Measurements from ENCODE around the gene TNXB.
A peak's percentile ranks its signal among the peaks of the same experiment; 100 is the strongest.
"Not testable (repeated sequence)": the region's sequence is repeated elsewhere in the genome, so short reads cannot be mapped to it uniquely, and the experiment has no call there.

Gene TNXB

DNA sequence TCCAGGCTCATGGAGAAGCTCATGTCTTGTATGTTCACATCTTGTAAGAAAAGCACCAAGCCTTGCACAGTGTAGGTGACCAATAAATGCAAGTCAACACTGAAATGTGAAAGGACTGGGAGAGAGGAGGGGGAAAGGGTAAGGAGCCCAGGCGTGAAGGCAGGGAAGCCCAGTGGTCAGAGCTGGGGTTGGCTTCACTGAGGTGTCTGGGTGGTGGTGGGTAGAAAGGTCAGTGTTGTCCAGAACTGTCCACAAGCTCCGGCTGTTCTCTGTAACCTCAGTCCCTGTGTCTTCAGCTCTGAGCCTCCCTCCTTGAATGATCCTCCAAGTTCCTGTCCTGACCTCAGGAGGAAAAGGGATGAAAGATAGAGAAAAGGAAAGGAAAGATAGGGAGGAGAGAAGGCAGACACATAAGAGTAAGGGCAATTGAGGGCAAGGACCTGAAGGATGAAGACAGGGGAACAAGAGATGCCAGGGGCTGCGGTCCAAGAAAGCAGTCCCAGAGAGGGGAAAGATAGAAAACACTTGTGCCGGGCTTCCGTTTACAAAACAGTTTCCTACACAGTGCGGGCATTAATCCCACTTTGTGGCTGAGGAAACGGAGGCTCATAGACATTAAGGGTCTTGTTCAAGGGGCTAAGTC lies 2.4 kb upstream of the TNXB start:
- DNase-seq, result no peak

DNA sequence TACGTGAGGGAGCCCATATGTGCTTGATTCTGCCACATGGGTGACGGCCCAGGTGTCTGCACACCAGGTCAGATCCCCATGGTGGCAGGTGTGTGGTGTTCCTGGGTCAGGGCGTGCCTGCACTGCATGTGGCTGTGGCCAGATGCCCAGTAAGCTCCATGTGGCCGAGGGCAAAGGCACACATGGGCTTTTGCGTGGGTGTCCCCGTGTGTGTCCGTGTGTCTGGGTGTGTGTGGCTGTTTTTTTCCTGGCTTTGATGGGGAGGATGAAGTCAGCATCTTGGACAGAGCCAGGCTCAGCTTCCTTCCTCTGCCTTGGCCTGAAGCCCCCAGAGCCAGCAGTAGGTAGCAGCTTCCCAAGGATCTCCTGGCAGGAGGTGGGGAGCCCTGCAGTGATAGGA lies 1.5 kb upstream of the TNXB start:
- DNase-seq, result no peak

DNA sequence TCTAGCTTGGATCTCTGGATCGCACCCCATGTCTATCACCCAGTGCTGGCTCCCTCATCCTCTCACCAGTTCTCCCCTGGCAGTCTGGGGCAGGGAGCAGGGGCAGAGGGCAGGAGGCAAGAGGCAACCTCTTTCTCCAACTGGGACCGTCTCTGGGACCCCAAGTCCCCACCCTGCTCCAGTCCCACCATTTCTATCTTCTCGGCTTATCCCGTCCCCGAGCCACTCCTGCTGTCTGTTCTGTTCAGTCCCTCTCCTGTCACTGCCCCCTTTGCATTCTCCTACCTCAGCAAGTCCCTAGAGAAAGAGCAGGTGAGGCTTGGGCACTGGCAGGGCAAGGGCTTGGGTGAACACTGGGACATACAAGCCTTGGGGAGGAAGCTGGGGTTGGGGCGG lies 625 bp upstream of the TNXB start:
- no peak for DNase-seq

DNA sequence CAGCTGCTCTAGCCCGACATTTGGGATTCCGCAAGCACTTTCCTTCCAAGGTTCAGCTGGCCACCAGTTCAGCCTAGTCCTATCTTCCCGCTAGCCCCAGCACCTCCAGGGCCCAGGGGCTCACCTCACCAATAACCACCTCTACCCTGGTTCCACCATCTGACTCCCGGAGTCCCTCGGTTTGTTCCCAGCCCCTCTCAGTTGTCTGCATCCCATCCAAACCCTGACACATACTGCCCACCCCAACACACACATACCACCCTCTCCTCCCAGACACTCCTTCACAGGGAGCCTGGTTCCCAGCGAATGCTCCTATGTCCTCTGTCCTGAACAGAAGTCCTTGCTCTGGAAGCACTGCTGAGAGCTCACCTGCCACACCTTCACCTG lies 418 bp downstream of the TNXB start:
- no peak for DNase-seq

DNA sequence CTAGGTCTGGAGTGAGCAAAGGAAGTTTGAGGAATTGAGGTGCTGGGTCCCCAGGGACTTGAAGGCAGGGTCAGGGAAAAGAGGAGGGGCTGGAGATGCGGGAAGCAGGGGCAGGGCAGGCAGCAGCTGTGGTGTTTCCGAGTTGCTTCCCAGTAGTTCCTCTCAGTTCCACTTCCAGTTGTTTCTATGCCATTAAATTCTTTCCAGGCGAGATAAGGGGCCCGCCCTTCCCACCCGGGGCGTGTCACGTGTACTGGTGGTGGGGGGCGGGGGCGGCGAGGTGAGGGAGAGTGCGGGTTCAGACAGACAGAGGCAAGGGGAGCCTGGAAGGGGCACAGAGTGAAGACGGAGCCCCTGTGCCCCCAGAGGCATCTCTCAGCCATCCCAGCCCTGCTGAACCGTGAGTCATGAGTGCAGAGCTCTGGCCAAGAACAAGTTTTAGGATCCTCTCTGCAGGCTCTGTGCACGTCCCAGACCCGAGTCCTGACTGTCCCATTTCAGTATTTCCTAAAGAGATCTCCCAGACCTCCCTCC lies 977 bp downstream of the TNXB start:
- DNase-seq, result no peak

DNA sequence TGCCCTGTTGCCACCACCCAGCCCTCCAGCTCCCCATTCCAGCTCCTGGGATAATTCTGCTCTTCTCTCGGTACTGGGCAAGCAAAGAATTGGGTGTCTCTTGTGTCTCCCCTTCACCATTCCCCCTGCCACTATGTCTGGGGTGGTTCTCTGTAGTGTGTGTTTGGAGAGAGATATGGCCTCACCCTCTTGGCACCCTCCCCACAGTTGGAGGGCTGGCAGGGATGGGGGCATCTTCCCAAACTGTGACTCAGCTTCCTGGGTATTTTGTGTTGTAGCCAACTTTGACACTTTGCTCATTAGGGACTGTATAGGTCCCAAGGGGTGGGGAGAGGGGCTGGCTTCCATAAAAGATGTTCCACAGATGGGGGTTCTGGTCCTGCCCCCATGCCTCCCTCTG lies 1.7 kb downstream of the TNXB start:
- no peak for DNase-seq

DNA sequence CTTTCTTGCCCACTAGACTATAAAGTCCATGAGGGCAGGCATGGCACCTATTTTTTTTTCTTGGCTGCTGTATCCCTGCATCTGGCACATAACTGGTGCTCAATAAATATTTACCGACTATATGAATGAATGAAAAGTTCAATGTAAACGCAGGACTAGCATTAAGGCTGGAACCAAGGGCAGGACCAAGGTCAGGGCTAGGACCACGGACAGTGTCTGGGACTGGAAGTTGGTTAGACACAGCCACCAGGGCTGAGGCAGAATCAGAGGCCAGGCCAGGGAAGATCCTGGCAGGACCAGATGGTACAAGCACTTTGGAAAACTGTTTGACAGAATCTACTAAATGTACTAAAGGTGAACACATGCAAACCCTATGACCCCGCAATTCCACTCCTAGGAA lies 3.7 kb downstream of the TNXB start:
- no peak for DNase-seq

DNA sequence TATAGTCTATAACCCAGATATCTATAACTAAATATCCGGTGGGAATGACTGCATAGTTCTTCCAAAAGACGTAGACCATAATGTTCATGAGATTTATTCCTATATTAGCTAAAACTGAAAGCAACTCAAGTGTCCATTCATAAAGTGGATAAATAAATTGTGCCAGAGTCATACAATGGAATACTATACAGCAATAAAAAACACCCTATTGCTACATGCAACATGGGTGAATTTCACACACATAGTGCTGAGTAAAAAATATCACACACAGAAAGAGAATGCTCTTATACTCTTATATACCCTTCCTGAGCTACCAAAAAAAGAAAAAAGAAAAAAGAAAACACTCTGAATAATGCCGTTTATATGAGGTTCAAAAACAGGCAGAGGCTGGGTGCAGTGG lies 6.9 kb downstream of the TNXB start:
- DNase-seq, result no peak

DNA sequence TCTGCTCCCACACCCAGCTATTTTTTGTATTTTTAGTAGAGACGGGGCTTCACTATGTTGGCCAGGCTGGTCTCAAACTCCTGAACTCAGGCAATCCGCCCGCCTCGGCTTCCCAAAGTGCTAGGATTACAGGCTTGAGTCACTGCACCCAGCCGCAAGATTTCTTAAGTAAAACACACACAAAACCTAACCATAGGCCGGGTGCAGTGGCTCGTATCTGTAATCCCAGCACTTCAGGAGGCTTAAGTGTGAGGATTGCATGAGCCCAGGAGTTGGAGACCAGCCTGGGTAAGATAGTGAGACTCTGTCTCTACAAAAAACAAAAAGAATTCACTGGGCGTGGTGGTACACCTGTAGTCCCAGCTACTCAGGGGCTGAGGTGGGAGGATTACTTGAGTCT lies 8.9 kb downstream of the TNXB start:
- not testable (repeated sequence) for DNase-seq

DNA sequence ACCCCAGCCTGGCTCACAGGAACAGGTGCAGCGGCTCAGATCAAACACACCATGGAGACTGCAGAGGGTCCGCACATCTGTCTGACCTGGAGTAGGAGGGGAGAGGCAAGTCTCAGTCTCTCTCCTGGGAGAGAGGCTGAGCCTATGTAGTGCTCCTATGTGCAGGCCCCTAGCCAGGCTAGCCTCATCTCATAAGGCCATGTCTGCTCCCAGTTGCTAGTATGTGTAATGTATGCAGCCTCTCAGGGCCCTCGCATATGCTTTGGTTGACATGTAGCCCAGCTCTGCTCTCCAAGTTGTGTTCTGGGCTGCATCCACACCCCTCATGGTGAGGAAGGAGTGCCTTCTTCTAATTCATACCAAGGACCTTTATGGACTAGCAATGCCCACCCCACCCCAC lies 11.8 kb downstream of the TNXB start:
- DNase-seq, result no peak

DNA sequence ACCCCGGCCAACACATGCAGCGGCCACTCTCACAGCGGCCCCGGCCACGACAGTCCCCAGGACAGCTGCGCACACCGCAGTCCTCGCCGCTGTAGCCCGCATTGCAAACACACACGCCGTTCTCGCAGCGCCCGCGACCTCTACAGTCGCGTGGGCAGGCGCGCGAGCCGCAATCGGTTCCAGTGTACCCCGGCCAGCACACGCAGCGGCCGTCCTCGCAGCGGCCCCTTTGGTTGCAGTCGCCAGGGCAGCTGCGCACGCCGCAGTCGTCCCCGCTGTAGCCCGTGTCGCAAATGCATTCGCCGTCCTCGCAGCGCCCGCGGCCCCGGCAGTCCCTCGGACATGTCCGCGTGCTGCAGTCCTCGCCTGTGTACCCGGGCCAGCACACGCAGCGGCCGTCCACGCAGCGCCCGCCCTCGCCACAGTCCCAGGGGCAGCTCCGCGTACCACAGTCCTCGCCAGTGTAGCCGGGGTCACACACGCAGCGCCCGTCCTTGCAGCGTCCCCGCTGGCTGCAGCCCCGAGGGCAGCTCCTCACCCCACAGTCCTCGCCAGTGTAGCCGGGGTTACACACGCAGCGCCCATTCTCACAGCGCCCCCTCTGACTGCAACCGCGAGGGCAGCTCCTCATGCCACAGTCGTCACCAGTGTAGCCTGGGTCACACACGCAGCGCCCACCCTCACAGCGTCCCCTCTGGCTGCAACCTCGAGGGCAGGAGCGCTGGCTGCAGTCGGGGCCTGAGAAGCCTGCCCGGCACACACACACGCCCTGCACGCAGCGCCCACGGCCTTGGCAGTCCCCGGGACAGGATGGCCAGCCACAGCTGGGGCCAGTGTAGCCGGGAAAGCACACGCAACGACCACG lies 12.5 kb downstream of the TNXB start:
- peak; percentile 14 for DNase-seq

DNA sequence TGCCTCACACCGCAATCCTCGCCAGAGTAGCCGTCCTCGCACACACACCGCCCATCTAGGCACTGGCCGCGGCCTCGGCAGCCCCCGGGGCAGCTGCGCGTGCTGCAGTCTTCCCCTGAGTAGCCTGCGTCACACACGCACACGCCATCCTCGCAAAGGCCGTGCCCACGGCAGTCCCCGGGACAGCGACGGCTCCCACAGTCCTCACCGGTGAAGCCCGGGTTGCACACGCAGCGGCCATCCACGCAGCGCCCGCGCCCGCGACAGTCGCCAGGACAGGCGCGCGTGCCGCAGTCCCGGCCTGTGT lies 13.1 kb downstream of the TNXB start:
- no peak for DNase-seq

DNA sequence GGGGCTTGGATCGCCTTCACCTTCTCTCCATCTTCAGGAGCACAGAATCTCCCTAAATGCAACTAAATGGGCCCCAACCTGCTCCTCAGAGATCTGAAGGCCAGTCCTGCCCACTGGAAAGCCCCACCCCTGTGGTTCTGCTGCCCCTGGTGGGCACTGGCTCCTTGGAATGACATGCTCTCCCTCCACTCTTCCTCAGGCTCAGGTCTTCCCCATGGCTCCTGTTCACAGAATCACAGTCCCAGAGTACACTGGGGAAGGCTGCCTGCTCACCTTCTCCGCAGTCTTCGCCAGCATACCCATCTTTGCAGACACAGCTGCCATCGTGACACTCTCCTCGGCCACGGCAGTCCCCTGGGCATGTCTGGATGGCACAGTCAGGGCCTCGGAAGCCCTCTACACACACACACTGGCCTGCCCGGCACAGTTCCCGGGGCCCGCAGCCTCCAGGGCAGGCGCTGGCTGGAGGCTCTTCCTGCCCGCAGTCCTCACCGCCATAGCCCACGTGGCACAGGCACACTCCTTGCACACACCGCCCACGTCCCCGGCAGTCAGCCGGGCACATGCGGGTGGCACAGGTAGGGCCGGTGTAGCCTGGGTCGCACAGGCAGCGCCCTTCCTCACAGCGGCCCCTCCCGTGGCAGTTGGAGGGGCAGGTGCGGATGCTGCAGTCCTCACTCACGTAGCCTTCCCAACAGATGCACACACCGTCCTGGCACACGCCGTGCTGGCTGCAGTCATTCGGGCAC lies 13.6 kb downstream of the TNXB start:
- peak; percentile 30 for DNase-seq

DNA sequence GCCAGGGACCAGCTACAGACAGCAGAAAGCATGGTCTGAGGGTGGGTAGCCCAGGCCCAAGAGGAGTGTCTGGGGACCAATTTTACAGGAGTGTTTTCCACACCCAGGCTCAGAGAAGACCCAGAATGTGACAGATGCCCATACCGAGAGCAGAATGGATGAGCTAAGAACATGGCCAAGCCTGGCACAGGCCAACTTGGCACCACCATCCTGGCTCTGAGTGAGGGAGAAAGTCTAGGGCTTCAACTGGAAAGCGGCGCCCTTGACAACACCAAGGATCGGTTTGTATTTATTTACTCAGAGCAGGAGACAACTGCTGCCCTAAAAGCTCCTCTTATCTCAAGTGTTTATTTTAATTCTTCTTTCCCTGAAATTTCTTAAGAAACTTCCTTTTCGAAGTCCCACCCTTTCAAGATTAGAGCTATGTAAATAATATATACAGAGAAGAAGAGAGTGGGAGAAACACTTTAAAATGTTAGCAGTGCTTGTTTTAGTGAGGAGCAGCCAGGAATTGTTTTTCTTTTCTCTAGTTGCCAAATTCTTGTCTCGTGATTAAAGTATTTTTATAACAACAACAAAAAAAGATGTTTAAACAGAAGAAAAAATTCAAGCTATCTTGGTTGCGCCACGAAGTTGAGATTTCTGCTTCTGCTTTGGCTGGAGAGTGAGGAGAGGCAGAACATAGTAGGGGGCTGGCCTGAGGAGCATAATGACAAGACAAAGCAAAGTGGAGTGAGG lies 16.2 kb downstream of the TNXB start:
- no peak for DNase-seq

DNA sequence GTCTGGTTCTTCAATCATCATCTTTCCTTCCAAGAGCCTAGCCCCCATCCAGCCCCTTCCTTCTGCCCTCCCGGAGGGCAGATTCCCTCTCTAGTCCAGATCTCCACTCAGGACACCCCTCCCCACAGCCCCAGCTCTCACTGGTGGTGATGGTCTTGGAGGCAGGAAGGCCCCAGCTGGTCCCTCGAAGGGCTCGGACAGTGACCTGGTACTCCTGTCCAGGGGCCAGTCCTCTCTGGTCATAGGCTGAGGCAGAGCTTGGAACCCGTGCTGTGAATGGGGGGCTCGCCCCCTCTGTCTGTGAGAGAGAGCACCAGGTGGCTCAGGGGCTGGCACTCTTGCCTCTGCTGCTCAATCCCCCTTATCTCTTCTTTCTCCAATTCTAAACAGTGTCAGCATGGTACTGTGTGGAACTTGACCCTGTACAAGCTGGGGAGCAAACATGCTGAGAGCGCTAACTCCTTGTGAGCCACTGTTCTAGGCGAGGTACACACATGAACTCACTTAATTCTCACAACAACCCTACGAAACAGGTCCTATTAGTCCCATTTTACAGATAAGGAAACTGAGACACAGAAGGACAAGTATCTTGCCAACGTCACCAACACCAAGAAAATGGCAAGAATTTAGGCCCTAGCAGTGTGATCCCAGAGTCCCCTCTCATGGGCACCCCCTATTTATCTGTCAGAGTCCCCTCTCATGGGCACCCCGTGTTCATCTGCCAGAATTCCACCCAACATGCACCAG lies 19.9 kb downstream of the TNXB start:
- no peak for DNase-seq

DNA sequence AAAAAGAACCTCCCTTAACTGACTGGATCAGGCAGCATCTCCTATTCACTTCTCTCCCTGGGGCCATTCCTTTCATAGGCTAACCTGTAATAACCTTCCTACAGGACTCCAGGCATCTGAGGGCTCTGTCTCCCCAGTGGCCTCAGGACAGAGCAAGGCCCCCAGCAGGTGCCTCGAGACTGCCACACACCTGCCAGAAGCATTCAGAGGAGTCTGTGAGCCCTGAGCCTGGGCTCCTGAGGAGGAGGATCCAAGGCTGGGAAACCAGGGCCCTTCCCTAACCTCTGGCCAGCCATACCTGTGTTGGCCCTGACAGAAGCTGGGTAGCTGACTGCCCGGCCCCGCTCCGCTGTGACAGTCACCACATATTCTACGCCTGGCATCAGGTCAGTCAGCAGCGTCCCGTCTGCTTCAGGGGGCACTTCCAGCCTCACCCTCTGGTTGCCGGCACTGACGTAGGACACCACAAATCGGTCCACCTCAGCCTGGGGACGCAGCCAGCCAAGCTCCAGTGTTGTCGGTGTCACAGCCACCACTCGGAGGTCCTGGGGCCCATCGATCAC lies 20.6 kb downstream of the TNXB start:
- no peak for DNase-seq

DNA sequence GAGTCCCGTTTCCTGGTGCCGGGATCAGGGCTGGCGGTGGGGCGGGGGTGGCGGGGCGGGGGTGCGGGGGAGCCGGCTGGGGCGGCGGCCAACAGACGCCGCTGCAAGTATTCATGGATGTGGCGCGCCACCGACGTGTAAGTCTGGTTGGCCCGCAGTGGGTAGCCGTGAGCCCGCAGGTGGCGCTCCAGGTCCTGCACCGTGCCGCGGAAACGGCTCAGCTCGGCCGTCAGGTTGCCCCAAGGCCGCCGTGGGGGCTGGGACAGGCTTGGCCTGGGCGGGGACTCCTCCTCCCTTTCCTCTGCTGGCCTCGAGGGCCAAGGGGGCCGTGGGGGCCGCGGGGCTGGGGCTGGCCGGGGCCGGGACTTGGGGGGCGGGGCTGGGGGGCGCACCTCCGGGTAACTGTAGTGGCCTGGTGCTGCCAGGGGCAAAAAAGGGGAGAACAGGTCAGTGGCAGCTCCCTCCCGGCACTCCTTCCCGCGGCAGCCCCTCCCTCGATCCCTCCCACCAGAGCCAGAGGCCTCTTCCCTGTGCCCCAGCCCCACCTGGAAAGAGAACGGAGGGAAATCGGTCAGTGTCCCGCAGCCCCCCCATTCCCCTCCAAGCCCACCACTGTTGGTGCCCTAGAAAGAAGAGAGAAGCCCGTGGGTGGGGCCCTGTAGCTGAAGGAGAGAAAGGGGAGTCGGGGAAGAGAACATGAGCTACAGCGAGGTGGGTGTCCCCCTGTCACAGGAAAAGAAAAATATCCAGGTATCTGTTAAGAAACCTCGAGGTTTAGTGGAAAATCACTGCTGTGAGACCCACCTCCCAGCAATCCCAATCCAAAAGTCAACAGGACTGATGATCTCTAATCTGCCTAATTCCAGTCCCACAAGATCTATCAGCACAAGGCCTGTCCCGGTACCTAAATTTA lies 21.3 kb downstream of the TNXB start:
- no peak for DNase-seq

DNA sequence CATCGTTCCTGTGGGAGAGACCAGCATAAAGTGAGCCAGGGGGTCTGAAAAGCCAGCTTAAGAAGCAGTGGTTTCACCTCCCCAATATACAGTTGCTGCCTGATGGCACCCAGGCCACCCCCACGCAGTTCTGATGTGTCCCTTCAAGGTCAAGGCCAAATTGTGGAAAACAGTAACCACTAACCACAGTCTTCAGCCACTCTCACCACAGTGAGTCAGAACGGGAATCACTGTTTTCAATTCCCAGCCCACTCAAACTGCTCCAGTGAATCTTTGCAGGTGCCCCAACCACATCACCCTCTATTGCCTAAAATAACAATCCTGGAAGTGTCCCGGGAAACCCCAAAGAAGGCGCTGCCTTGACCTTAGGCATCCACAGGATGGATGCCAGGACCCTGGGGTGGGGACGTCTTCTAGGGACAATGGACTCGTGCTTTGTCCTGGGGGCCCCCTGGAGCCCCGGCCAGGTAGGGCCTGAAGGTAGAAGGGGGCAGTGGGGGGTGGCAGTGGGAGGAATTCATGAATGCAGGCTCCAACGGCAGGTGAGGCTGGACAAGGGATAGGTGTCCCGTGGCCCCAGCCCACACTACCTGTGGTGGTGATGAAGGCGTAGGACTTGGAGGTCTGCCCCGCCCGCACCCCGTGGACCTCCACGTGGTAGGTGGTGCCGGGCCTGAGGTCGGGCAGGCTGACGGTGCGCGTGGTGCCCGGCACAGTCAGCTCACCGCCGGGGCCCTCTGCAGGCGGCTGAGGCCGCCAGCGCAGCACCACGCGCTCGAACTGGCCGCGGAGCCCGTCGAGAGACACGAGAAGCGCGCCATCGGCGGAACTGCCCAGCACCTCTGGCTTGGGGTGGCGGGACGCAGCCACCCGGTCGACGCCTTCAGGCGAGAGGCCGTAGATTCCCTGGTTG lies 22.2 kb downstream of the TNXB start:
- DNase-seq, result no peak

DNA sequence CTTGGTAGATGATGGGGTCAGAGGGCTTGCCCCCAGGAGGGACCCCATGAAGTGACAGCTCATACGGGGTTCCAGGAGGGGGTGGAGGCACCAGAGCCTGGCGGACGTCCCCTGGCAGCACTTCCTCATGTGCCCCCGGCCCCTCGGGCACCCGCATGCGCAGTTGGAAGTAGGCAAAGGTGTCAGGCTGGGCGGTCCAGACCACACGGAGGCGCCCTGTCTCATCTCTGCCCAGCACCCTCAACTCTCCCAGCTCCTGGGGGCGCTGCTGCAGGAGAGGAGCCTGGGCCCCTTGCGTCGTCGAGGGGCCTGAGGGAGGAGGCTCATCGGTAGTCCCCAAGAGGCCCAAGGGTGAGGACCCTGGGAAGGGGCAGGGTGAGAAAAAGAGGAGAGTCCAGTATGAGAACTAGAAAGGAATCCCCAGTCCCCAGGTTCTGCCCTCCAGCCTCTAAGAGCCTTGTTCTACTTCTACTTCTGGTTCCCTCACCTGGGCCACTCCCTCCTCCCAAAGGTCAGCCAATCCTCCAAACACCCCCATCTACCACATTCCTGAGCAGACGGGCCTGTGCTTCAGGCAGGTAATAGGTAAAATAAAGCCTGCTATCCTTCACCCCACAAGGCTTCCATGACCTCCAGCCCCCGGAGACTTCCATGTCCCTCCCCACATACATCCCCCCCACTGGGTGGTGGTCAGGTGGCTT lies 23.2 kb downstream of the TNXB start:
- no peak for DNase-seq

Measured in NCI-H1105 treated with DMSO at 0.1 percent for 48 hours (cell line).